ENCODE measurements around the gene SIRPA. TPM values are rescaled to one million over a fixed set of nuclear protein-coding genes. Genes with fewer than 3 reads are reported as not detected.
A peak's percentile ranks its signal among the peaks of the same experiment; 100 is the strongest.

Gene SIRPA
- total RNA-seq, 1 donor from 2014 or later: 8.9 TPM

GRCh38 chr20:1926237-1926636, 31.0 kb downstream of the SIRPA start:
- no peak overlapping the region for H3K9ac ChIP-seq (ENCODE audit: low read depth in 1 of 3, low read length in 3 of 3)
- peaks cover 0 to 12% (median 10%) of the 10 kb centered on the region in 3 donors for H3K4me1 ChIP-seq (ENCODE audit: control insufficient read depth in 3 of 3, insufficient read depth in 3 of 3, low read length in 3 of 3)
- H3K27ac ChIP-seq (ENCODE audit: low read depth, low read length): no peak overlapping the region
- peaks cover 8 to 22% (median 14%) of the 10 kb centered on the region in 3 donors for H3K36me3 ChIP-seq (ENCODE audit: control insufficient read depth in 3 of 3, insufficient read depth in 3 of 3, low read length in 3 of 3)
- H3K9me3 ChIP-seq (ENCODE audit: control insufficient read depth in 3 of 3, low read length in 3 of 3): no peaks in the 10 kb centered on the region
- no peaks in the 10 kb centered on the region for H3K27me3 ChIP-seq (ENCODE audit: control insufficient read depth in 3 of 3, insufficient read depth in 3 of 3, low read length in 3 of 3)
- no peak overlapping the region for H3K4me3 ChIP-seq (ENCODE audit: low read length in 3 of 3)

GRCh38 chr20:1927217-1927616, 32.0 kb downstream of the SIRPA start:
- H3K27ac ChIP-seq (ENCODE audit: low read depth, low read length): no peak overlapping the region
- H3K36me3 ChIP-seq (ENCODE audit: control insufficient read depth in 3 of 3, insufficient read depth in 3 of 3, low read length in 3 of 3): peaks cover 8 to 22% (median 14%) of the 10 kb centered on the region in 3 donors
- no peak overlapping the region for H3K9ac ChIP-seq (ENCODE audit: low read depth in 1 of 3, low read length in 3 of 3)
- no peaks in the 10 kb centered on the region for H3K27me3 ChIP-seq (ENCODE audit: control insufficient read depth in 3 of 3, insufficient read depth in 3 of 3, low read length in 3 of 3)
- H3K9me3 ChIP-seq (ENCODE audit: control insufficient read depth in 3 of 3, low read length in 3 of 3): no peaks in the 10 kb centered on the region
- peaks cover 0 to 12% (median 10%) of the 10 kb centered on the region in 3 donors for H3K4me1 ChIP-seq (ENCODE audit: control insufficient read depth in 3 of 3, insufficient read depth in 3 of 3, low read length in 3 of 3)
- no peak overlapping the region for H3K4me3 ChIP-seq (ENCODE audit: low read length in 3 of 3)

- H3K36me3 ChIP-seq (ENCODE audit: control insufficient read depth in 3 of 3, insufficient read depth in 3 of 3, low read length in 3 of 3): peaks cover 7 to 15% (median 8%) of the 10 kb centered on the region in 3 donors
- H3K27me3 ChIP-seq (ENCODE audit: control insufficient read depth in 3 of 3, insufficient read depth in 3 of 3, low read length in 3 of 3): no peaks in the 10 kb centered on the region
- no peak overlapping the region for H3K4me3 ChIP-seq (ENCODE audit: low read length in 3 of 3)
- no peak overlapping the region for H3K9ac ChIP-seq (ENCODE audit: low read depth in 1 of 3, low read length in 3 of 3)
- peaks cover under 1 to 12% (median 10%) of the 10 kb centered on the region in 3 donors for H3K4me1 ChIP-seq (ENCODE audit: control insufficient read depth in 3 of 3, insufficient read depth in 3 of 3, low read length in 3 of 3)
- H3K27ac ChIP-seq (ENCODE audit: low read depth, low read length): no peak overlapping the region
- no peaks in the 10 kb centered on the region for H3K9me3 ChIP-seq (ENCODE audit: control insufficient read depth in 3 of 3, low read length in 3 of 3)
Measured at GRCh38 chr20:1928154-1928553, 32.9 kb downstream of the SIRPA start.

DNA sequence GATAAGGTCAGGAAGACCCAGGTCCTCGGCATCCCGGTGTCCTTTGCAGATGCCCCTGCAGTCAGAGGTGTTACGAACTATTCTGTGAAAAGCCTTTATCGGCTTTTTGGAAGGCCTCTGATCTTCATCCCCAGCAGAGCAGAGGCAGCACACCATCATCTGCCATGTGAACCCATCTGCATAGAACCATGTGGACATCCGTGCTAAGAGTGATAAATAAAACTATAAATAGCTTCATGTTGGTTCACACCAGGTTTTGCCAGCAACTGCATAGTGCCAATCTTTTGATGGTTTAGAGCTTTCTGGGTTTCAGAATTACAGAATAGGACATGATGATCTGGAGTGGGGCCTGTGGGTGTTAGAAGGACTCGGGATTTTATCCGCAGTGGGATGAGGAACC, 33.6 kb downstream of the SIRPA start:
- H3K4me1 ChIP-seq (ENCODE audit: control insufficient read depth in 3 of 3, insufficient read depth in 3 of 3, low read length in 3 of 3): peaks cover 7 to 16% (median 10%) of the 10 kb centered on the region in 3 donors
- no peaks in the 10 kb centered on the region for H3K27me3 ChIP-seq (ENCODE audit: control insufficient read depth in 3 of 3, insufficient read depth in 3 of 3, low read length in 3 of 3)
- no peak overlapping the region for H3K9ac ChIP-seq (ENCODE audit: low read depth in 1 of 3, low read length in 3 of 3)
- no peak overlapping the region for H3K27ac ChIP-seq (ENCODE audit: low read depth, low read length)
- no peaks in the 10 kb centered on the region for H3K9me3 ChIP-seq (ENCODE audit: control insufficient read depth in 3 of 3, low read length in 3 of 3)
- no peak overlapping the region for H3K4me3 ChIP-seq (ENCODE audit: low read length in 3 of 3)
- peaks cover 3 to 13% (median 6%) of the 10 kb centered on the region in 3 donors for H3K36me3 ChIP-seq (ENCODE audit: control insufficient read depth in 3 of 3, insufficient read depth in 3 of 3, low read length in 3 of 3)

DNA sequence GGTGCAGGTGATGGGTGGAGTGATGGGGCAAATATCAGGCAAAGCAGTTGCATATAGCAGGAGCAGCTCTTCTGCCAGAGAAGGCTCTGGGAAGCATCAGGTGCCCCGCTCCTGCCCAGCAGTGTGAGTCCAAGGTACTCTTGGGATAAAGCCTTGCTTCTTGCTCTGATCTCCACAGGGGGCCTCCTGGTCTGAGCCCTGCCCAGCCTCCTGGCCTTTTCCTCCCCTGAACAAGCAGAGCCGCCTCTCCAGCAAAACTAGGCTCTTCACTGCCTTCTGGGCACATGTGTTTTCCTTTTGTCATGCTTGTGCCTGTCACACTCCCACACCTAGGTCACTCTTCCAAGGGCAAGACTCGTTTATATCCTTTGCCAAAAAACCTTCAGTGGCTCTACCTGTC, 34.3 kb downstream of the SIRPA start:
- no peak overlapping the region for H3K9ac ChIP-seq (ENCODE audit: low read depth in 1 of 3, low read length in 3 of 3)
- H3K27ac ChIP-seq (ENCODE audit: low read depth, low read length): no peak overlapping the region
- H3K4me1 ChIP-seq (ENCODE audit: control insufficient read depth in 3 of 3, insufficient read depth in 3 of 3, low read length in 3 of 3): peaks cover 9 to 16% (median 10%) of the 10 kb centered on the region in 3 donors
- peaks cover 0 to 12% (median 4%) of the 10 kb centered on the region in 3 donors for H3K36me3 ChIP-seq (ENCODE audit: control insufficient read depth in 3 of 3, insufficient read depth in 3 of 3, low read length in 3 of 3)
- no peaks in the 10 kb centered on the region for H3K27me3 ChIP-seq (ENCODE audit: control insufficient read depth in 3 of 3, insufficient read depth in 3 of 3, low read length in 3 of 3)
- no peak overlapping the region for H3K4me3 ChIP-seq (ENCODE audit: low read length in 3 of 3)
- H3K9me3 ChIP-seq (ENCODE audit: control insufficient read depth in 3 of 3, low read length in 3 of 3): no peaks in the 10 kb centered on the region

- Histone ChIP-seq H3K27me3 (ENCODE audit: control insufficient read depth in 3 of 3, insufficient read depth in 3 of 3, low read length in 3 of 3) (no peaks in the 10 kb centered on the region), H3K4me1 (ENCODE audit: control insufficient read depth in 3 of 3, insufficient read depth in 3 of 3, low read length in 3 of 3) (peaks cover 14 to 16% (median 15%) of the 10 kb centered on the region in 3 donors), H3K4me3 (ENCODE audit: low read length in 3 of 3) (no peak overlapping the region), H3K36me3 (ENCODE audit: control insufficient read depth in 3 of 3, insufficient read depth in 3 of 3, low read length in 3 of 3) (peaks cover 0 to 5% (median 2%) of the 10 kb centered on the region in 3 donors), H3K9ac (ENCODE audit: low read depth in 1 of 3, low read length in 3 of 3) (no peak overlapping the region), H3K9me3 (ENCODE audit: control insufficient read depth in 3 of 3, low read length in 3 of 3) (peaks cover 0 to 4% (median 4%) of the 10 kb centered on the region in 3 donors), H3K27ac (ENCODE audit: low read depth, low read length) (no peak overlapping the region)
Measured at GRCh38 chr20:1930165-1930564, 35.0 kb downstream of the SIRPA start.

DNA sequence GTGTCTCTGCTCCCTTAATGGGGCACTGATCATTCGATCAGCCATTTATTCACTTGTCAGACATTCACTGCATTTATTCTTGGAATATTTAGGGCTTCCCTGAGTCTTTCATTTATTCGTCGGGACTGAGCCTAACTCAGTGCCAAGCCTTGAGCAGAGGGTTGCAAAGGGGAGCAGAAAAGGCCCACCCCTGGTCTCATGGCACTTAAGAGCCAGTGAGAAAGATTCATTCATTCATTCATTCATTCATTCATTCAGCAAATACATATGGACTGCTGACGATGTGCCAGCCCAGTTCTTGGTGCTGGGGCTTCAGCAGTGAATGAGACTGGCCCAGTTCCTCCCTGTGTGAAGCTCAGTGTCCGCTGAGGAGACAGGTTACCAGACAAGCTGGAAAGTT, 36.6 kb downstream of the SIRPA start:
- H3K27ac ChIP-seq (ENCODE audit: low read depth, low read length): no peak overlapping the region
- H3K4me3 ChIP-seq (ENCODE audit: low read length in 3 of 3): no peak overlapping the region
- peaks cover 21 to 26% (median 21%) of the 10 kb centered on the region in 3 donors for H3K4me1 ChIP-seq (ENCODE audit: control insufficient read depth in 3 of 3, insufficient read depth in 3 of 3, low read length in 3 of 3)
- H3K36me3 ChIP-seq (ENCODE audit: control insufficient read depth in 3 of 3, insufficient read depth in 3 of 3, low read length in 3 of 3): peaks cover 0 to 2% (median 2%) of the 10 kb centered on the region in 3 donors
- peaks cover 0 to 5% (median 4%) of the 10 kb centered on the region in 3 donors for H3K9me3 ChIP-seq (ENCODE audit: control insufficient read depth in 3 of 3, low read length in 3 of 3)
- H3K27me3 ChIP-seq (ENCODE audit: control insufficient read depth in 3 of 3, insufficient read depth in 3 of 3, low read length in 3 of 3): no peaks in the 10 kb centered on the region
- H3K9ac ChIP-seq (ENCODE audit: low read depth in 1 of 3, low read length in 3 of 3): no peak overlapping the region

- no peak overlapping the region for H3K4me3 ChIP-seq (ENCODE audit: low read length in 3 of 3)
- H3K4me1 ChIP-seq (ENCODE audit: control insufficient read depth in 3 of 3, insufficient read depth in 3 of 3, low read length in 3 of 3): peaks cover 21 to 27% (median 21%) of the 10 kb centered on the region in 3 donors
- no peak overlapping the region for H3K9ac ChIP-seq (ENCODE audit: low read depth in 1 of 3, low read length in 3 of 3)
- H3K27ac ChIP-seq (ENCODE audit: low read depth, low read length): no peak overlapping the region
- H3K36me3 ChIP-seq (ENCODE audit: control insufficient read depth in 3 of 3, insufficient read depth in 3 of 3, low read length in 3 of 3): peaks cover 0 to 2% (median 2%) of the 10 kb centered on the region in 3 donors
- no peaks in the 10 kb centered on the region for H3K27me3 ChIP-seq (ENCODE audit: control insufficient read depth in 3 of 3, insufficient read depth in 3 of 3, low read length in 3 of 3)
- H3K9me3 ChIP-seq (ENCODE audit: control insufficient read depth in 3 of 3, low read length in 3 of 3): peaks cover 0 to 5% (median 4%) of the 10 kb centered on the region in 3 donors
Measured at GRCh38 chr20:1932971-1933370, 37.8 kb downstream of the SIRPA start.

GRCh38 chr20:1933465-1933870, 38.3 kb downstream of the SIRPA start:
- H3K9ac ChIP-seq (ENCODE audit: low read depth in 1 of 3, low read length in 3 of 3): peak overlapping the region in 1 of 3 donors; percentile 38
- peaks cover 20 to 27% (median 23%) of the 10 kb centered on the region in 3 donors for H3K4me1 ChIP-seq (ENCODE audit: control insufficient read depth in 3 of 3, insufficient read depth in 3 of 3, low read length in 3 of 3)
- no peak overlapping the region for H3K27ac ChIP-seq (ENCODE audit: low read depth, low read length)
- no peaks in the 10 kb centered on the region for H3K27me3 ChIP-seq (ENCODE audit: control insufficient read depth in 3 of 3, insufficient read depth in 3 of 3, low read length in 3 of 3)
- no peak overlapping the region for H3K4me3 ChIP-seq (ENCODE audit: low read length in 3 of 3)
- H3K9me3 ChIP-seq (ENCODE audit: control insufficient read depth in 3 of 3, low read length in 3 of 3): peaks cover 0 to 5% (median 4%) of the 10 kb centered on the region in 3 donors
- H3K36me3 ChIP-seq (ENCODE audit: control insufficient read depth in 3 of 3, insufficient read depth in 3 of 3, low read length in 3 of 3): peaks cover 0 to 2% (median 2%) of the 10 kb centered on the region in 3 donors

DNA sequence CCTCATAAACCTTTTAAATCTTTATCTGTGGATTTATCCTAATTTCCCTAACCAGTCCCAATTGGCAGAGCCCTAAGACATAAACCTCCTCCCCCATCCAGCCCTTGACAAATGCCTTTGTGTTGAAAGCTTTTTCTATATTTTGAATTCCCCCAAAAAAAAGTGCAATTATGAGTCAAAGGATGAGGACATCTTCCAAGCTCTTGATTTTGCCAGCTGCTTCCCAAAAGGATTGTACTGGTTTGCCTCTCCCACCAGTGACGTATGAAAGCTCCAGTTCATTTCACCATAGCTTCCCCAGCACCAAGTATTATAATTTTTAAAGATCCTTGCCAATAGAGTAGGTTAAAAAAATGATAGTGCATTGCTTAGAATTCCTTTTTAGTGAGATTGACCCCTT, 38.9 kb downstream of the SIRPA start:
- peaks cover 0 to 2% (median 2%) of the 10 kb centered on the region in 3 donors for H3K36me3 ChIP-seq (ENCODE audit: control insufficient read depth in 3 of 3, insufficient read depth in 3 of 3, low read length in 3 of 3)
- no peaks in the 10 kb centered on the region for H3K27me3 ChIP-seq (ENCODE audit: control insufficient read depth in 3 of 3, insufficient read depth in 3 of 3, low read length in 3 of 3)
- peaks cover 21 to 31% (median 30%) of the 10 kb centered on the region in 3 donors for H3K4me1 ChIP-seq (ENCODE audit: control insufficient read depth in 3 of 3, insufficient read depth in 3 of 3, low read length in 3 of 3)
- no peak overlapping the region for H3K27ac ChIP-seq (ENCODE audit: low read depth, low read length)
- H3K9me3 ChIP-seq (ENCODE audit: control insufficient read depth in 3 of 3, low read length in 3 of 3): peaks cover 0 to 5% (median 4%) of the 10 kb centered on the region in 3 donors
- no peak overlapping the region for H3K4me3 ChIP-seq (ENCODE audit: low read length in 3 of 3)
- no peak overlapping the region for H3K9ac ChIP-seq (ENCODE audit: low read depth in 1 of 3, low read length in 3 of 3)
